Non-pigmented ciliary epithelial cell (primary cell): ENCODE results near the gene SCN2A.
"Not testable (repeated sequence)": the region's sequence is repeated elsewhere in the genome, so short reads cannot be mapped to it uniquely, and the experiment has no call there.

Experiments
- DNase-seq: peaks from one replicate; pipeline ENCODE4 v3.0.0-alpha.2; 2010; ENCODE audit warnings: low read depth

SCN2A gene

DNA sequence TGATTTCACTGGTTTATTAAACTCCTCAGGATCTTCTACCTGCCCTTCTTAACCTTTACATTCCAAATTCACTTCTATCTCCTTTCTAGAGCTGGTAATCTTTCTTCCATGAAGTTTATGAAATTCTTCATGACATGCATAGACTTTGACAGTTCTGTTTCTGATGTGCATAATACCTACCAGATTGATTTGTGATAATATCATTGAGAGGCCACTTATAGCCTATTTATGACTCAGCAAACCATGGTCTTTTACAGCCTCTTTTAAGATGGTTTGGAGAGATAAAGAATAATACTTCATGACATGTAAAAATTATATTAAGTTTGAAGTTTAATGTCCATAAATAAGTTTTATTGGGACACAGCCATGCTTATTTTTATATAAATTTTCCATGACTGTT lies 14.0 kb downstream of the SCN2A start:
- no peak for DNase-seq

DNA sequence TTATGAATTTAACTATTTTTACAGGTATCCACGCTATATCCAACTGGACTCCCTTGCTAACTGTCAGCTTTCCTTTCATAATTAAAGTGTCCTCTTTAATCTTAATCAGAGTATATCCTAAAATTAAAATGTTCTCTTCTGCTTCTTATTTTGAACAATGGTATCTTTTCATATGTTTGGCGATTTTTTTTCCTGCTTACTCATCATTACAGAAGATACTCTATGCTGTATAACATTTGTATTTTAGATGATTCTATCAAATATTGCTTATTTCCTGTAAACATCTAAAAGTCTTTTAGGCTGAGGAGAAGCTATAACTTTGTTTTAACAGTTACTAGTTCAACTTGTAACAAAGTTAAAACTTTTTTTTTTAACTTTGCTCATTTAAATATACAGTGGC lies 17.4 kb downstream of the SCN2A start:
- no peak for DNase-seq

DNA sequence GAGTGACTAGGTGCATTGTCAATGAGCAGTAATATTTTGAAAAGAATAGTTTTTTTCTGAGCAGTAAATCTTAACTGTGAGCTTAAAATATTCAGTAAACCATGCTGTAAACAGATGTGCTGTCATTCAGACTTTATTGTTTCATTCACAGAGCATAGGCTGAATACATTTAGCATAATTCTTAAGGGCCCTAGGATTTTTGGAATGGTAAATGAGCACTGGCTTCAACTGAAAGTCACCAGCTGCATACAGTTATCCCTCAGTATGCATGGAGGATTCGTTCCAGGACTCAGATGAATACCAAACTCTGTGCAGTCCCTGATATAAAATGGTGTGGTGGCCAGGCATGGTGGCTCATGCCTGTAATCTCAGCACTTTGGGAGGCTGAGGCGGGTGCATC lies 21.1 kb downstream of the SCN2A start:
- not testable (repeated sequence) for DNase-seq

DNA sequence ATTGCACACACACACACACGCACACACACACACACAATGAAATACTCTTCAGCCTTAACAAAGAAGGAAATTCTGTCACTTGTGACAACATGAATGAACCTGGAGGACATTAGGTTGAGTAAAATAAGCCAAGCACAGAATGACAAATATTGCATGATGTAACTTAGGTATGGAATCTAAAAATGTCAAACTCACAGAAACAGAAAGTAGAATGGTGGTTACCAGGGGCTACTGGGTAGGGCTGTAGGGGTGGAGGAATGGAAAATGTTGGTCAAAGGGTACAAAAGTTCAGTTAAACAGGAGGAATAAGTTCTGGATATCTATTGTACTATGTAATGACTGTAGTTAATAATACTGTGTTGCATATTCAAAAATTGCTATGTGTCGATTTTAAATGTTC lies 29.5 kb downstream of the SCN2A start:
- no peak for DNase-seq

DNA sequence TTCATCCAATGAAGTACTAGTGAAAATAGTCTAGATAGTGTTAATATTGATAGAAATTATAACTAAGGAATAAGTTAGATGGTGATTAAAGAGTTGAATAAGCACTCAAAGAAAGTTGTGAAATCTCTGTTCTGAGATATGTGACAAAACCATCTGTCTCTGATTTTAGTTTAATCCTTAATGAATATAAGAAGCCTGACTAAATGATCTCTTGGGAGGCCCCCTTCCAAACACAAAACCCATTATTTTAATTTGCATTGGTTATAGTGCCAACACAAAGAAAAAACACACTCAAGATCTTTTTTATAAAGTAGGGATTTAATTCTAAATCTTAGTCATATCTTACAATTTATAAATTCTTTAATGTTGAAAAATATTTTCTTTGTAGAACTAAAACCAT lies 34.0 kb downstream of the SCN2A start:
- DNase-seq, result no peak

DNA sequence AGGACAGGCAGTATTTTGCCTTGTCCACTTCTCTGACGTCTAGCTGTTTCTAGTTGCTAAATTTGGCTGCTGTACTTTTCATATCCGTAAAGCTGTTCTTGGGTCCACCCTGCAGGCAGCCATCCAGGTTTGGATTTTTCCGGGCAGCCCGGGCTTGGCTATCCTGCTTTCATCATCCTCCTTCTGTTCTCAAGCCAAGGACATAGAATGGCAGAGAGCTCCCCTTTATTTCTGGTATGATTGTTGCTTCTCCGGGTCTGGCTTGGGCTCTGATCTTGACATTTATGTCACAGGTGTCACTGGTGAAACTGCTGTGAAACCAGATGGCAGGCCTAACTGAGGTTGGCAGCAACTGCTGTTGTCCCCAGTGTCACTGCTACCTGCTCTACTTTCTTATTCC lies 35.5 kb downstream of the SCN2A start:
- no peak for DNase-seq

DNA sequence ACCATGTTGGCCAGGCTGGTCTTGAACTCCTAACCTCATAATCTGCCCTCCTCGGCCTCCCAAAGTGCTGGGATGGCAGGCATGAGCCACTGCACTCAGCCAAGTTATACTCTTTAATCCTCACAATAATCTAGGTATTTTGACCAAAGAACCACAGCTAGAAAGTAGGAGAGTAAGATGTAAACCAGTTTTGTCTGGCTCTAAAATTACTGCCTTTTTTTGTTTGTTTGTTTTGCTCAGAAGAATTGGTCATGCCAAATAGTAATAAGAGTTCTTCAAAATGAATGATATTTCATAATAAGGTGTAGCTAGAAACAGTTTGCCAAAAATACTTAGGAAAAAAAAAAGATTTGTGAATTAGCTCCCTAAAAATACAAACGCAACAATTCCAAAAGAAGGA lies 36.7 kb downstream of the SCN2A start:
- no peak for DNase-seq

DNA sequence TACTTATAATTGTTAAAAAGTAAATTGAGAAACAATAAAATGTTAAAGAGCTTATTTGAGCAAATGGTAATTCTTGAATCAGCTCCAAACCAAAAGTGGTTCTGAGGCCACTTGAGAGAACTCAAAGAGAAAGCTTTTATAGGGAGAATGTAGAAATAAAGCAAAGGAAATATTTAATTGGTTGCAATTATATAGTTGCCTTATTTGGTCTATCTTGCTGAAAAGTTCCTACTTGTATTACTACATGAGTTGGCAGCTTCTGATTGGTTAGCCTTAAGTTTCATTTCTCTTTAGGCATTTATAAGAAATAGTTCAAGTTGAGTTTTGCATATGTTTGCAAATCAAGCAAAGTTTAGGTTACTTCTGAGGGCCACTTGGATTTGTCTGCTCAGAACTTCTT lies 38.1 kb downstream of the SCN2A start:
- peak; percentile 3 for DNase-seq

DNA sequence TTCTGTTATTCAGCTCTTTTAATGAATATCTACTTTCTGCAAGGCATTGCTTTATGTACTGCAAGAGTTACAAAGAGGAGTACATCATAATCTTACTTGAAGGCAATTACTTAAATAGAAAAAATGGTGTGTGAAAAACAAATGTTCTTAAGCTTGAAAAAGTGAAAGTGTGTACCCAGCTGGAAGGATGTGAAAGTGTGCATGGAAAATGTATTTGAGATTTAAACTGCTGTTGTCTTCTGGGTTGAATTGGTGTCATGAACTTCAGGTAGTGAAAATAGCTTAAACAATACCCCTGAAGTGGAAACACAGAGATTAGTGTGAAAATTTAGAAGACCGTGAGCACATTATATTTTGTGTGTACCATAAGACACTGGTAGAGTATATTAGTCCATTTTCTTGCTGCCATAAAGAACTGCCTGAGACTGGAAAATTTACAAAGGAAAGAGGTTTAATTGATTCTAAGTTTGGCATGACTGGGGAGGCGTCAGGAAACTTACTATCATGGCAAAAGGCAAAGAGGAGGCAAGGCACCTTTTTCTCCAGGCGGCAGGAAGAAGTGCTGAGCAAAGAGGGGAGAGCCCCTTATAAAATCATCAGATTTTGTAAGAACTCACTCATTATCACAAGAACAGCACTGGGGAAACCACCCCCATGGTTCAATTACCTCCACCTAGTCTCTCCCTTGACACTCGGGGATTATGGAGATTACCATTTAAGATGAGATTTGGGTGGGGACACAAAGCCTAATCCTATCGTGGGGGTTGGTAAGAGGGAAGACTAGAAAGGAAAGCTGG lies 38.8 kb downstream of the SCN2A start:
- no peak for DNase-seq

DNA sequence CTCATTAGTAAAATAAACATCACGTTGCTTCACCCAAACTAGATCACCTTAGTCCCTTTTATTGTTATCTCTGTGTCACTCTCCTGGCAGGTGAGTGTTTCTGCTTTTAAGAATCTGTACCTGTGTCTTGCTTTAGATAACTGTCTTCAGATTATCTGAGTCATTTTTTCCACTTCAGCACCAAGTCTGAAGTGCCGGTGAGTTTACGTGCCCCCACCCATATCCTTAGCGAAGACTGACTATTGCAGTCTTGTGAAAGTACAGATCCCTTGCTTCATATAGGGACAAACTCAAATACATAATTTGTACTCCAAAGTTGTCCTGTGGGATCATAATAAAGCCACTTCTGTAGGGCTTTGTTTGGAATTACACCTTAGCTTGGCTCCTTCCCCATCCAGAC lies 41.1 kb downstream of the SCN2A start:
- DNase-seq, result no peak

DNA sequence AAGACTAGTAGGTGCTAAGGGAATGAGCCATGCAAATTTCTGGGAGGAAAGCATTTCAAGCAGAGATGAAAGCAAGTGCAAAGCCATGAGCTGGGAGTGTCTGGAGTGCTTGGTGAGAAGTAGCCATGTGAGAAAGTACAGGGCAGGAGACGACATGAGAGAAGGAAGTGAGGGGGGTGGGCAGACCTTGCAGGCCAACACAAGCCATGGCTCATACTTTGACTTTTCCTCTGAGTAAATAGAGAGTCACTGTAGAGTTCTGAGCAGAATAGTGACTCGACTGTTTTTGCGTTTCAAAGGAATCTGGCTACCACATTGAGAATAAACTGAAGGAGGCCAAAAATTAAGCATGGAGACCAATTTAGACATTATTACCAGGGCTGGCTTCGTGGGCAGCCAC lies 42.2 kb downstream of the SCN2A start:
- DNase-seq, result no peak

DNA sequence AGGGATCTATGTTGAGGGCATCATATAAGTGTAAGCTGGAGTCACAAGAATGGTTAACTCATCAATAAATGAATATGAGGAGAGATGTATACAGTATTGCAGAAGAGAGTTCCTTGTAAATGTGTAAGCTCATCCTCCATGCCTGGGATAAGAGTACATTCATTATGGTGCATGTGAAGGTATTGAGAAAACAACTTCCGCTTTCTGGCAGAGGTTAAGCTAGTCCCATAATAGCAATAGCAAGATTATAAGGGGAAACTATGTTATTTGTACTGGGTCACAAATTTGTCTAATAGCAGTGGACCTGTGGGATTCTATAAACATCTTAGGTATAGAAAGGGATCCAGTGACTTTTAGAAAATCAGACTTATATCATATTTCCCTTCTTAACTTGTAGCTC lies 44.1 kb downstream of the SCN2A start:
- DNase-seq, result no peak

DNA sequence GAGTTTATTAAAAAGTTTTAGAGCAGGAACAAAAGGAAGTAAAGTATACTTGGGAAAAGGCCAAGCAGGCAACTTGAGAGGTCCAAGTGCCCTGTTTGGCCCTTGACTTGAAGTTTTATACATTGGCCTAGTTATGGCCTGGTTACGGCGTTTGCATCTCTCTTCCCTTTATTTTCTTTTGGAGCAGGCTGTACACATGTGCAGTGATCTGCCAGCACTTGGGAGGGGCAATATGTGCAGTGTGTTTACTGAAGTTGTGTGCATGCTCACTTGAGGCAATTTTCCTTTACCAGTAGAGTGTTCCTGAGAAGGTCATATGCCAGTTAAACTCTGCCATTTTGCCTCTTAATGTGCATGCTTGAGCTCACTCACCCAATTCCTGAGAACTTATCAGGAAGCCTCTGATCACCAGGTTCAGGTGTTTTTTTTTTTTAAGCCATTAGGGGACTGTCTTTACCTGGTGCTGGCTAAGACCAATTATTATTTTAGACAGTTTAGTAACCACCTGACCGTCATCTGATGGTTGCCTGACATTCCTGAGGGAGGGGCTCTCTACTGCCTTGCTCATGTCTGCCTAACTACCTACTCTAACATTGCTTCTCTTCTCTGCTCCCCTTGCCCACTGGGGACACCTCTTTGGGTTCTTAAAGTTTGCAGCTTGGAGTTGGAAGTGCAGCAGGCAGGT lies 48.0 kb downstream of the SCN2A start:
- DNase-seq, result no peak

DNA sequence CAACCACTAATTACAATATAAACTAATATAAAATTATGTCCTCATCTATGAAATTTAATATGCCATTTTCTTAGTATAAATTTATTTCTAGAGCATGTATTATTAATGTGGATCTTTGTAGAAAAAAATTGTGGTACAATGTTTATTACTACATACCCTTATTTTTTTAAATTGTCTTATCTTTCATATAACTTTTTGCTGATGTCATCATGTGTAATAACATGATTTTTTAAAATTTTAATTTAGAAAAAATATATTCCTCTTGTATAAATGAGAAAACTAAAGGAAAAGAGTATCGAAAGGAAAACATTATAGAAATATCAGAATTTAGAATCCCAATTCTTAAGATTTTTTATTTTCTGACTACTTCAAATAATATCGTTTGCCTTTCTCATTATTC lies 49.9 kb downstream of the SCN2A start:
- no peak for DNase-seq

DNA sequence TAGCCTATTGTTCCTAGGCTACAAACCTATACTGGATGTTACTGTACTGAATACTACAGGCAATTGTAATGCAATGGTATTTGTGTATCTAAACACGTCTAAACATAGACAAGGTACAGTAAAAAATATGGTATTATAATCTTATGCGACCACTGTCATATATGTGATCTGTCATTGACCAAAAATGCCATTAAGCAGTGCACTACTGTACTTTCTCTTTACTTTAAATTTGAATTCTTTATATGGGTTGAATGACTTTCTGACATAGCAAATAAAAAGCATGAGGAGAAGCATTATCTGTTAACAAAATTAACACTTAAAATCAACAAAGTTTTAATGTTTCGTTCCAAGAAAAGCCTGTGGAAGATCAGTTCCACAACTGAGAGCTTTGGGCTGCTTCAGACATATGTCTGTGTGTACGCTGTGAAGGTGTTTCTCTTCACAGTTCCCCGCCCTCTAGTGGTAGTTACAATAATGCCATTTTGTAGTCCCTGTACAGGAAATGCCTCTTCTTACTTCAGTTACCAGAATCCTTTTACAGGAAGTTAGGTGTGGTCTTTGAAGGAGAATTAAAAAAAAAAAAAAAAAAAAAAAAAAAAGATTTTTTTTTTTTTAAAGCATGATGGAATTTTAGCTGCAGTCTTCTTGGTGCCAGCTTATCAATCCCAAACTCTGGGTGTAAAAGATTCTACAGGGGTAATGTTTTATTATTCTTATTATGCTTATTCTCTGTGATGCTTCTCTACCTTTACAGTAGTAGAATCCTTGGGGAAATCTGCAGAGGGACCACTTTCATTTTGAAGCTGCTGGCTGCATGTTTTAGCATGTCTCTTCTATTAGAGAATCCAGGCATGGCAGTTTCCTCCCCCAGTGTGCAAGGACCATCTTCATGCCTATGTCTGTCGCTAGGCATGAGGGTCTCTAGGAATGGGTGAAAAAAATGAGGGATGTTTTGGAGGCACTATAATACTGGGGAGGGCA lies 54.5 kb downstream of the SCN2A start:
- peak; percentile 80 for DNase-seq

DNA sequence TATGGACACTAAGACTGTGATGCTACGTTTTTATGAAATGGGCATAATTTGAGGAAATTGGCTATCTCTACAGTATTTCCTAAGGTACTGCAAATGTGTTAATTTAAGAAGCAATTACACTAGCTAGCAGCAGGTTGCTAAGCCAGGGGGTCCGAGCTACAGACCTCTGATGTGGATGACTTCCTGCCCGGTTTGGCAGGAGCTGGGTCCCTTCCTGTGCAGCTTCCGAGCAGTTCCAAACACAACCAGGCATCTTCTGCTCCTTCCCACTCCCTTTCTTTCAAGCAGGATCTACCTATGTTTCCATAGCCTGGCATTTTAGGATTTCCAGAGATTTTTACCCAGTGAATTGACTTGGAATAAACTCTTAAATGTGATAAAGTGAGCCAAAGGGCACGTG lies 55.7 kb downstream of the SCN2A start:
- DNase-seq, result no peak

DNA sequence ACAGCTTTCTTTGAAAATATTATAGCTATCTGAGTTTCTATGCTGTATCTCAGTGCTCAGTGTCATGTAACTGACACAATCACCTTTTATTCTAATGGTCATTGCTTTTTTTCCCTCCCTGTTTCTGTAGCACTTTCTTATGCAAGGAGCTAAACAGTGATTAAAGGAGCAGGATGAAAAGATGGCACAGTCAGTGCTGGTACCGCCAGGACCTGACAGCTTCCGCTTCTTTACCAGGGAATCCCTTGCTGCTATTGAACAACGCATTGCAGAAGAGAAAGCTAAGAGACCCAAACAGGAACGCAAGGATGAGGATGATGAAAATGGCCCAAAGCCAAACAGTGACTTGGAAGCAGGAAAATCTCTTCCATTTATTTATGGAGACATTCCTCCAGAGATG lies 56.4 kb downstream of the SCN2A start:
- no peak for DNase-seq

DNA sequence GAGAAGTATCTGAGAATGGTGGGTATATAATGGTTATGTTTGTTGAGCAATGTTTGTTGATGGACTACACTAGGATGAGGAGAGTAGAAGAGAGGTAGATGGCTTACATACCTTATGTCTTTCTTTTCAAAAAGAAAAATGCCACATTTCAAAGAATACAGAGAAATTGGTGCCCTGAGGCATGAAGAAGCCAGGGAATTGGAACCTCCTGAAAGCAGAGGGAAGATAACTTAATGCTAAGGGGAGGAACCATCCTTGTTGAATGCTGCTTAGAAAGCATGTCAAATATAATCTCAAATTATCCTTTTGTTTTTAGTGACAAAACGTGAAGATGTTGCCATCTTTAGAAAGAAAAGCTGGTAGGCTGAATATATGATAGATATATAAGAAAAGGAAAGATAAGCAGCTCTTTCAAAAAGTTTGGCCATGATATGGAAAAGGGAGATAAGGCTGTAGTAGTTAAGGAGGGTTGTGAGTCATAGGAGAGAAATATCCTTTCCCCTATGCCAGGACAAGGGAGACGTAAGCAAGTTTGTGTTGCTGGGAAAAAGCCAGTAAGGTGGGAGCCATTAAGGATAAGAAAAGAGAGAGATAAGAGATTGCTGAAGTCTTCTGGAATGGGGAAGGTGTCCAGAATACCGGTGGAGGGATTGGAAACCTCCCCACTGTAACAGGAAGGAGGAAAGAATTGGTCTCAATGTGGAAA lies 66.3 kb downstream of the SCN2A start:
- DNase-seq, result peak; percentile 10

DNA sequence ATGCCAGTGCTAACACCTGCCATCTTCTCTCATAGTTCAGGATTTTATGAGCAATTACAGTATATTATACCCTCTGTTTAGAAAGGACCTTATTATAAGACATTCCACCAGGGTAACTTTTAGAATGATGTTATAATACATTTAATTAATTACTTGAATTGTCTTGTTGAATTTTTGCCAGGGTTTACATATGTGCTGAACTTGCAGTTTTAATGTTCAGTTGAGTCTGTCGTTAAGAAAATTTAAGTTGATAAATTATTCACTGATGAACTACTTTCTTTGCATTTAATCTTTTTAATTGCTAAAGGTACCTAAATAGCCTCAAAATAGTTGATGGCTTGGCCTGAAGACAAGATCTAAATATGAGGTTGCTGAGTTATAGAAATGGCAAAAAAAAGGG lies 68.1 kb downstream of the SCN2A start:
- DNase-seq, result no peak

DNA sequence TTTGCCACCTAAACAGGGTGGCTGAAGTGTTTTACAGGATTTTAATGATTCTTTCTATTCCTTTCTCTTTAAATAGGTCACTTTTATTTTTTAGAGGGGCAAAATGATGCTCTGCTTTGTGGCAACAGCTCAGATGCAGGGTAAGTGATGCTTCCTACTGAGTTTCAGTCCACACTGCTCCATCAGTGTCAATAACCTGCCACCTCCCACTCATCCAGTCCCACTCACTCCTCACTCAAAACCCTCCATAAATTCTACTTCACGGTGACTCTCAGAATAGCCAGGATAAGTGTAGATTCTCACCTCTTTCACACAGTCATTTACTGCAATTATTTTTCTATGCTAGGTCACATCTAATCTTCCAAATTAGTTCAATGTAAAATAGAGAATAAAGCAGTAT lies 72.7 kb downstream of the SCN2A start:
- DNase-seq, result no peak

DNA sequence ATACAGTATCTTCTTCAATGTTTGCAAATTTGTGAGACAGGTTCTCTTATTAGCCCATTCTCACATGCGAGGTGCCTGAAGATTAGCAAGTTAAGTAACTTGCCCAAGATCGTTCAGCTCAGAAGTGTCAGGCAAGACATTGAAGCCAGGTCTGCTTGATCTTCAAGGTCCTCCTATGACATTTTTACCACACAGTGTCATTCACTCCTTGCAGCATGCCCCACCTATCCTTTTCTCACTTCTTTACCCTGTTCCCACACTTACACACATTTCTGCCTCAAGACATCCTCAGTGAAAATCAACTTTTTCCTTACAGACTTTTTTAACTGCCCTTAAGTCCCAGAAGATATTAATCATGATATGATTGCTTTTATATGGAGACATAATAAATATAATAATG lies 73.8 kb downstream of the SCN2A start:
- DNase-seq, result no peak

DNA sequence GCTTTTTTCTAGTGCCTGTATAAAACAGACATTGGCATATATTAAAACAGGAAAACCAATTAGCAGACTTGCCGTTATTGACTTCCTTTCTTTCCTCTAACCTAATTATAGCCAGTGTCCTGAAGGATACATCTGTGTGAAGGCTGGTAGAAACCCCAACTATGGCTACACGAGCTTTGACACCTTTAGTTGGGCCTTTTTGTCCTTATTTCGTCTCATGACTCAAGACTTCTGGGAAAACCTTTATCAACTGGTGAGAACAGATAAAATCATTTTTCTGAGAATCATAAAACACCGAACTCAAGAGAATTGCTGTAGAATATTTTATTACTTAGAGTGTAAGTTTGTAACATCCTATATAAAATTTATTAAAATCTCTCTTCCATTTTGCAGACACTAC lies 74.3 kb downstream of the SCN2A start:
- no peak for DNase-seq
